ENCODE measurements around the gene PLXNB2. TPM values are rescaled to one million over a fixed set of nuclear protein-coding genes. Genes with fewer than 3 reads are reported as not detected.
A peak's percentile ranks its signal among the peaks of the same experiment; 100 is the strongest.

The PLXNB2 gene
- total RNA-seq, 3 donors from 2014 or later (not counting 1 experiment from before 2014, with no cell fraction given), result 6.0 to 34.7 (median 18.9) TPM

- no peaks in the 10 kb centered on the region for H3K9me3 Mint-ChIP-seq
- H3K27me3 Mint-ChIP-seq (ENCODE audit: low read depth in 2 of 2), result peaks cover 6 to 7% of the 10 kb centered on the region in 2 donors
- intact Hi-C loops (cut with micrococcal nuclease), result loop anchor here (10.0 kb wide), 1 partner anchor 219 kb away; no protein-coding TSS in a partner anchor
- Histone ChIP-seq H3K4me1 (ENCODE audit: control insufficient read depth, insufficient read depth, low read length) (peaks cover 11% of the 10 kb centered on the region), H3K27me3 (ENCODE audit: control insufficient read depth, insufficient read depth, low read length) (peaks cover 4% of the 10 kb centered on the region), H3K9me3 (ENCODE audit: control insufficient read depth, insufficient read depth, low read length) (no peaks in the 10 kb centered on the region), H3K36me3 (ENCODE audit: control insufficient read depth, insufficient read depth, low read length) (no peaks in the 10 kb centered on the region), H3K27ac (ENCODE audit: low read length) (no peak overlapping the region), H3K4me3 (ENCODE audit: low read length) (no peak overlapping the region)
- H3K4me1 Mint-ChIP-seq, result peaks cover 4 to 6% of the 10 kb centered on the region in 2 donors
- no peak overlapping the region for H3K4me3 Mint-ChIP-seq
- peak in 1 of 2 donors; percentile 77 for DNase-seq
- WGBS (ENCODE audit: insufficient coverage), result 62% methylated on average over 25 of the region's 25 CpGs
- ATAC-seq, result peak; percentile 39 to 82 (median 69)
- no peak overlapping the region for H3K27ac Mint-ChIP-seq
- no peak for TF ChIP-seq CTCF (IDR thresholded peaks at IDR 0.05)
- no peaks in the 10 kb centered on the region for H3K36me3 Mint-ChIP-seq
Measured at GRCh38 chr22:50276143-50276542, 31.3 kb downstream of the PLXNB2 start.

- peaks cover 4% of the 10 kb centered on the region for H3K27me3 ChIP-seq (ENCODE audit: control insufficient read depth, insufficient read depth, low read length)
- Mint-ChIP-seq H3K4me3 (no peak overlapping the region), H3K9me3 (no peaks in the 10 kb centered on the region), H3K4me1 (peaks cover 4 to 10% of the 10 kb centered on the region in 2 donors), H3K27ac (no peak overlapping the region), H3K36me3 (no peaks in the 10 kb centered on the region), H3K27me3 (ENCODE audit: low read depth in 2 of 2) (peaks cover 6 to 7% of the 10 kb centered on the region in 2 donors)
- no peak for DNase-seq
- H3K9me3 ChIP-seq (ENCODE audit: control insufficient read depth, insufficient read depth, low read length), result no peaks in the 10 kb centered on the region
- no peak overlapping the region for H3K4me3 ChIP-seq (ENCODE audit: low read length)
- intact Hi-C loops (cut with micrococcal nuclease), result loop anchor here (10.0 kb wide), 1 partner anchor 219 kb away; no protein-coding TSS in a partner anchor
- H3K4me1 ChIP-seq (ENCODE audit: control insufficient read depth, insufficient read depth, low read length), result peaks cover 18% of the 10 kb centered on the region
- no peak overlapping the region for H3K27ac ChIP-seq (ENCODE audit: low read length)
- ATAC-seq, result no peak
- H3K36me3 ChIP-seq (ENCODE audit: control insufficient read depth, insufficient read depth, low read length), result no peaks in the 10 kb centered on the region
- TF ChIP-seq CTCF (IDR thresholded peaks at IDR 0.05), result no peak
- 96% methylated on average over 43 of the region's 43 CpGs for whole genome bisulfite sequencing (ENCODE audit: insufficient coverage)
Measured at GRCh38 chr22:50275181-50276055, 32.0 kb downstream of the PLXNB2 start.

GRCh38 chr22:50274771-50275170, 32.7 kb downstream of the PLXNB2 start:
- Mint-ChIP-seq H3K36me3 (no peaks in the 10 kb centered on the region), H3K9me3 (no peaks in the 10 kb centered on the region), H3K4me3 (no peak overlapping the region), H3K27ac (no peak overlapping the region), H3K4me1 (peaks cover 4 to 10% of the 10 kb centered on the region in 2 donors), H3K27me3 (ENCODE audit: low read depth in 2 of 2) (peaks cover 6 to 7% of the 10 kb centered on the region in 2 donors)
- intact Hi-C loops (cut with micrococcal nuclease), result loop anchor here (5.0 to 10.0 kb wide), 2 partner anchors 68 to 220 kb away; partner anchors contain the start of gene PPP6R2
- H3K36me3 ChIP-seq (ENCODE audit: control insufficient read depth, insufficient read depth, low read length), result no peaks in the 10 kb centered on the region
- H3K27me3 ChIP-seq (ENCODE audit: control insufficient read depth, insufficient read depth, low read length), result peaks cover 4% of the 10 kb centered on the region
- WGBS (ENCODE audit: insufficient coverage), result 87% methylated on average over 7 of the region's 7 CpGs
- ATAC-seq (no peak), DNase-seq (no peak)
- H3K9me3 ChIP-seq (ENCODE audit: control insufficient read depth, insufficient read depth, low read length), result no peaks in the 10 kb centered on the region
- H3K27ac ChIP-seq (ENCODE audit: low read length), result no peak overlapping the region
- TF ChIP-seq CTCF (IDR thresholded peaks at IDR 0.05), result no peak
- H3K4me1 ChIP-seq (ENCODE audit: control insufficient read depth, insufficient read depth, low read length), result peaks cover 22% of the 10 kb centered on the region
- no peak overlapping the region for H3K4me3 ChIP-seq (ENCODE audit: low read length)

Measured in natural killer cell (primary cell).